Measurements from ENCODE around the gene RFC2.

Gene RFC2

GRCh38 chr7:74254129-74254857, at the start of gene RFC2:
Gene RFC2, minus strand, starts transcription at chr7:74254399. Its CDS starts 16 bp downstream, at chr7:74254383.
- DNase-seq, result peak; percentile 99
- in situ Hi-C loops (cut with HindIII; ENCODE audit: low pct_ligation_motif_present, low pct_unique_long_range_greater_than_20kb, low sequenced_read_pairs), result no loop called here

GRCh38 chr7:74302745-74303221, 48.6 kb upstream of the RFC2 start:
- DNase-seq, result no peak
- in situ Hi-C loops (cut with HindIII; ENCODE audit: low pct_ligation_motif_present, low pct_unique_long_range_greater_than_20kb, low sequenced_read_pairs), result no loop called here

GRCh38 chr7:74300926-74301325, 46.7 kb upstream of the RFC2 start:
- DNase-seq, result no peak
- in situ Hi-C loops (cut with HindIII; ENCODE audit: low pct_ligation_motif_present, low pct_unique_long_range_greater_than_20kb, low sequenced_read_pairs), result no loop called here

GRCh38 chr7:74299401-74299800, 45.2 kb upstream of the RFC2 start:
- in situ Hi-C loops (cut with HindIII; ENCODE audit: low pct_ligation_motif_present, low pct_unique_long_range_greater_than_20kb, low sequenced_read_pairs), result loop anchor here (25.0 kb wide), 1 partner anchor 88 kb away; no protein-coding TSS in a partner anchor
- no peak for DNase-seq

- DNase-seq, result no peak
- in situ Hi-C loops (cut with HindIII; ENCODE audit: low pct_ligation_motif_present, low pct_unique_long_range_greater_than_20kb, low sequenced_read_pairs), result loop anchor here (25.0 kb wide), 1 partner anchor 90 kb away; no protein-coding TSS in a partner anchor
Observed at GRCh38 chr7:74297516-74298233, 43.5 kb upstream of the RFC2 start.

GRCh38 chr7:74294191-74294998, 40.2 kb upstream of the RFC2 start:
- DNase-seq, result no peak
- in situ Hi-C loops (cut with HindIII; ENCODE audit: low pct_ligation_motif_present, low pct_unique_long_range_greater_than_20kb, low sequenced_read_pairs), result loop anchor here (25.0 kb wide), 1 partner anchor 93 kb away; no protein-coding TSS in a partner anchor

GRCh38 chr7:74293577-74293908, 39.3 kb upstream of the RFC2 start:
- in situ Hi-C loops (cut with HindIII; ENCODE audit: low pct_ligation_motif_present, low pct_unique_long_range_greater_than_20kb, low sequenced_read_pairs), result loop anchor here (25.0 kb wide), 1 partner anchor 94 kb away; no protein-coding TSS in a partner anchor
- no peak for DNase-seq

- no peak for DNase-seq
- in situ Hi-C loops (cut with HindIII; ENCODE audit: low pct_ligation_motif_present, low pct_unique_long_range_greater_than_20kb, low sequenced_read_pairs), result loop anchor here (25.0 kb wide), 1 partner anchor 94 kb away; no protein-coding TSS in a partner anchor
Observed at GRCh38 chr7:74292757-74293576, 38.8 kb upstream of the RFC2 start.

GRCh38 chr7:74291535-74291934, 37.3 kb upstream of the RFC2 start:
- no peak for DNase-seq
- in situ Hi-C loops (cut with HindIII; ENCODE audit: low pct_ligation_motif_present, low pct_unique_long_range_greater_than_20kb, low sequenced_read_pairs), result loop anchor here (25.0 kb wide), 1 partner anchor 96 kb away; no protein-coding TSS in a partner anchor

- DNase-seq, result no peak
- in situ Hi-C loops (cut with HindIII; ENCODE audit: low pct_ligation_motif_present, low pct_unique_long_range_greater_than_20kb, low sequenced_read_pairs), result loop anchor here (25.0 kb wide), 1 partner anchor 96 kb away; no protein-coding TSS in a partner anchor
Observed at GRCh38 chr7:74290981-74291441, 36.8 kb upstream of the RFC2 start.

- in situ Hi-C loops (cut with HindIII; ENCODE audit: low pct_ligation_motif_present, low pct_unique_long_range_greater_than_20kb, low sequenced_read_pairs), result loop anchor here (25.0 kb wide), 1 partner anchor 97 kb away; no protein-coding TSS in a partner anchor
- no peak for DNase-seq
Observed at GRCh38 chr7:74290553-74290950, 36.4 kb upstream of the RFC2 start.

- DNase-seq, result peak; percentile 45
- in situ Hi-C loops (cut with HindIII; ENCODE audit: low pct_ligation_motif_present, low pct_unique_long_range_greater_than_20kb, low sequenced_read_pairs), result loop anchor here (25.0 kb wide), 1 partner anchor 97 kb away; no protein-coding TSS in a partner anchor
Observed at GRCh38 chr7:74289659-74290552, 35.7 kb upstream of the RFC2 start.

- peak; percentile 84 for DNase-seq
- in situ Hi-C loops (cut with HindIII; ENCODE audit: low pct_ligation_motif_present, low pct_unique_long_range_greater_than_20kb, low sequenced_read_pairs), result loop anchor here (25.0 kb wide), 1 partner anchor 98 kb away; no protein-coding TSS in a partner anchor
Observed at GRCh38 chr7:74289018-74289658, 34.9 kb upstream of the RFC2 start, which contains the start of gene CLIP2. Gene CLIP2, plus strand, starts transcription at chr7:74289407. Its CDS starts 28,140 bp downstream, at chr7:74317547.

- in situ Hi-C loops (cut with HindIII; ENCODE audit: low pct_ligation_motif_present, low pct_unique_long_range_greater_than_20kb, low sequenced_read_pairs), result loop anchor here (25.0 kb wide), 1 partner anchor 99 kb away; no protein-coding TSS in a partner anchor
- peak; percentile 45 for DNase-seq
Observed at GRCh38 chr7:74288034-74288881, 34.1 kb upstream of the RFC2 start.
